GOT3 (cell line): ENCODE results near the gene TCP1.
"Not testable (repeated sequence)": the region's sequence is repeated elsewhere in the genome, so short reads cannot be mapped to it uniquely, and the experiment has no call there.

ENCODE experiments used
- DNase-seq: peaks from one replicate; lab custom pipeline; 2025; ENCODE audit warnings: mixed read lengths; lab: John Stamatoyannopoulos, UW

Gene TCP1

GRCh38 chr6:159789377-159790148, at the start of gene TCP1:
TCP1 (minus strand) TSS chr6:159789602; CDS start chr6:159789468, 134 bp downstream.
- peak; percentile 93 for DNase-seq

DNA sequence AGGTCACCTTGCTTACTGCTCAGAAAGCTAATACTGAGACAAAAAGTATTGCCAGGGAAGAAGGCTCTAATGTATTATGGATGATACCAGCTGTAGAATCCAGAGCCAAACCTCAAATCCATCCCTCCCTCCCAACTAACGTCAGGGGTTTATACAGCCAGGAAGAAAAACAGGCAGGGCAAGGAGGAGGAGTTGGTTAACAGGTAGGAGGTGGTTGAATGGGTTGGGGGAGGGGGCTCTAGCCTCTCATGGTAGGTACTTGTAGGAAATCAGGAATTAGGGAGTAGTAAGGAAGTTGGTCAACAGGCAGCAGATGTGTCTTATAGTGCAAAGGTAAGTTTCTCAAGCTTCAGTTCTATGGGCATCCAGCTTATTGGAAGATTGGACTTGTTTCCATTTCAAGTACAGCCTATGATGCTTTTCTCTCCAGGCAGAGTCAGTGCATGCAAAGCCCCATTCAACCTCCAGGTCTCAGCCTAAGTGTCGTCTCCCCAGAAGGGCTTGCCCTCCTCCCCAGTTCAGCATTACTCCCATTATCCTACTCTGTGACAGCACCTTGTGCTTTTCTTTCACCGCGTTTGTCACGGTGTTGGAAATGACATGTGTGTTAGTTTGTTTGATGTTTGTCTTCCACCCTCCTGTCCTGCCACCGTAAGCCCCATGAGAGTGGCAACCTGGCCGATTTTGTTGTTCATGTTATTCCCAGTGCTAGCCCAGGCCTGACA, 48.8 kb upstream of the TCP1 start:
- DNase-seq: no peak

DNA sequence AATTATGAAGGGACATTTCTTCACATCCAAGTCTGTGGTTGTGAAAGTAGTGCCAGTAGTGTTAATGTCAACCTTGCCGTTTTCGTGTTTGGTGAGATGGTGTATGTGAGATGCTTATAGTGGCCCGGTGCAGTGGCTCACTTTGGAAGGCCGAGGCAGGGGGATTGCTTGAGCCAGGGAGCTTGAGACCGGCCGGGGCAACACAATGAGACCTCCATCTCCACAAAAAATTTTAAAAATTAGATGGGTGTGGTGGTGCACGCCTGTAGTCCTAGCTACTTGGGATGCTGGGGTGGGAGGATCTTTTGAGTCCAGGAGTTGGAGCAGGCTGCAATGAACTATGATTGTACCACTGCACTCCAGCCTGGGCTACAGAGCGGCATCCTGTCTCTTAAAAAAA, 48.1 kb upstream of the TCP1 start:
- no peak for DNase-seq

DNA sequence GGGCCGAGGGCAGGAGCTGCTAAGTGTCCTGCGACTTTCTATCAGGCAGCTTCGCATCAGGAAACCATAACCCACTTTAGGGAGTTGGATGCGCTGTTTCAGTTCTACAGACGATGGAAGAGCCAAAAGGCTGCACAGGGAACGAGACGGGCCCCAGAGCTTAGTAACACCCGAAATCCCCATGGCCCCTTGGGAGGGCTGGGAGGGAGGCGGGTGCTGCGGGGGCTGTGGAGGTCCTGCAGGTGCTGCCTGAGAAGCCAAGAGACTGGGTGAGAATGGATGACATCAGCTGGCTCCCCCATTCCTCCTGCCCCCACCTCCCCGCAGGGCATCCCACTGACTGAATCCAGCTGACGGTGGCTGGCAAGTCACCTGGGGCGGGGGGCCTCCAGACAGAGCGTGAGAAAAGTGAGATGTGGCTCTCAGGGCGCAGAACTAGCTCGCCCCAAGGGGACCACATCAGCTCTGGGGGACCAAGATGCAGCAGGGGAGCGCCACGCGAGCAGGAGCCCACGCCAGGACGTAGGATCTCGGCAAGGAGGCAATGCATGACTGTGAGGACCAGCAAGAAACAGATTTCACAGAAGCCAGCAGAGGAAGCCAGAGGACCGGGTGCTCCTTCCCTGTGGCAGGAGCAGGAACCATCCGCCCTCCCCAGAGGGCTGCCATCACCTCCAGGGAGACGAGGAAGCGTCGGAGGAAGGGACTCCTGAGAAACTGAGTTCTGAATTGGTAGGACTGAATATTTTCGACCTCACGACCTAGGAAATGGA, 47.5 kb upstream of the TCP1 start:
- DNase-seq: no peak

GRCh38 chr6:159833997-159834603, 44.7 kb upstream of the TCP1 start:
- DNase-seq: no peak

- no peak for DNase-seq
Observed at GRCh38 chr6:159833556-159833955, 44.2 kb upstream of the TCP1 start.

DNA sequence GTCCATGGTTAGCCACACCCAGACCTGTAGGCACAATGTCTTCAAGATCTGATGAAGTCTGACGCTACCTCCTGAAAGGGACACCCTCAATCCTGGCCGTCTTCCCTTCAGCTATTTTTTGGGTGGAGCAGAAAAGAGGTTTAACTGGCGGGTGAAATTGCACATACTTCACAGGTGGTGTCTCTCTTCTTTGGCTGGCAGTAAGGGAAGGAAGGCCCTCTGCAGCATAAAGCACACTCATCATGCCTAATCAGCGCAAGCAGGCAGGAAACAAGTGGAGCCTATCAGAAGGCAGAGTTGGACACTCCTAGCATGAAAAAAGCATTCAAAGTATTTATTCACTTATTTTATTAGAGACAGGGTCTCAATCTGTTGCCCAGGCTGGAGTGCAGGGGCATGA, 43.5 kb upstream of the TCP1 start:
- no peak for DNase-seq

GRCh38 chr6:159831373-159831679, 41.9 kb upstream of the TCP1 start:
- no peak for DNase-seq

DNA sequence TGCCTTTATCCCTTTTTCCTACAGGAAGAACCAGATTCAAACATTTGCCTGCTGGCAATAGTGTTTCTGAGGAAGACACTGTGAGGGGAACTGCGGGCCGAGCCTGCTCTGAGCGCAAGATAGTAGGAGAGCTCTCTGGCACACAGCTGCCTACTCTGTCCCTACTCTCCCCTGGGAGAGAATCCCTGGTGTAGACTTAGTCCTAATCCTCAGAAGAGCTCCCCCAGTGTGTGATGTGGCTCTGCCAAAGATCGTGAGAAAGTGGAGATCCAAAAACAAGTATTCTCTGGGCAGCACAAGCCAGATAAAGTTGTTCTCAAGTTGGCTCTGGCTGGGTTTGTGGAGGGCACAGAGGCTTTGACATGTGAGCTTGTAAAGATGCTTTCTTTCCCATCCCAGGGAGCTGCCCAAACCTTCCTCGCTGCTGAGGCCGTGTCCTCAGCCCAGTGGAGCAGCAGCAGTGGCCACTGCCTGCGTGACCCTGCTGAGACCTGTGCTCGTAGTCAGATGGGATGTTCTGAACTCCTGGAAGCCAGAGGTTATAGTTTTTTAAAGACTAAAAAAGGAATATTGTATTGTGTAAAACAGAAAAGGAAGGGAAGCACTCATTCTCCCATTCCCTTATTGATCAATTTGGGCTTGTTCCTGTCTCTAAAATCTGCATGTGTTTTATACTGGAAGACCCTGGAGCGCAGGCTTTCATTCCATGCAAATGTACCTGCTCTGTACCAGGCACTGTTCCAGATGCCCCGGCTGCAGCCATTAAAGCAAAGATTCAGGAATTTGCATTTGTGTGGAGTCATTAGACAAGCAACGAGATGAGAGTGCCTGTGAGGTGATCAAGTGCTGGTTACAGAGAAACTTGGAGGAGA, 41.3 kb upstream of the TCP1 start:
- no peak for DNase-seq

DNA sequence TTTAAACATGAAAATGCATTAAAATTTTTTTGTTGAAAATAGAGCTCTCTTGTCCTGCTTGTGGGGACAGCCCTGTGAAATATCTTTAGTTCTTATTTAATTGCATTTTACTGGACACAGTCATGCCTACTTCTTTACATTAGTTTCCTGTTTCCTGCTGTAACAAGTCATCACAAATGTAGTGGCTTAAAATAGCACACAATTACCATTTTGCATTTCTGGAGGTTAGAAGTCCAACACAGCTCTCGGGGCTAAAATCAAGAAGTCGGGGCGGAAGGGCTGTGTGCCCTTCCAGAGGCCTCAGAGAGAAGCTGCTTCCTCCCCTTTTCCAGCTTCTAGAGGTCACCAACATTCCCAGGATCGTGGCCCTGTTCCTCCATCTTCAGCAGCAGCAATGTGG, 40.1 kb upstream of the TCP1 start:
- DNase-seq: no peak

DNA sequence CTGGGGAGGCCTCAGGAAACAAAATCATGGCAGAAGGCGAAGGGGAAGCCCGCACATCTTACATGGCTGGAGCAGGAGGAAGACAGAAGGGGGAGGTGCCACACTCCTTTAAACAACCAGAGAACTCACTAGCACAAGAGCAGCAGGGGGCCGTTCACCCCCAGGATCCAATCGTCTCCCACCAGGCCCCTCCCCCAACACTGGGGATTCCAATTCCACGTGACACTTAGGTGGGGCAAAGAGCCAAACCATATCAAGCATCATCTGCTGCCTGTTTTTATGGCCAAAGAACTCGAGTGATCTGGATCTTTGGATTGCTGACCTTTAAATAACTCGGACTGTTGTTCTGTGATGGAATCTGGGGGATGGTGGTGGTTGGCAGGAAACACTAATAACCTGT, 38.7 kb upstream of the TCP1 start:
- DNase-seq: no peak

DNA sequence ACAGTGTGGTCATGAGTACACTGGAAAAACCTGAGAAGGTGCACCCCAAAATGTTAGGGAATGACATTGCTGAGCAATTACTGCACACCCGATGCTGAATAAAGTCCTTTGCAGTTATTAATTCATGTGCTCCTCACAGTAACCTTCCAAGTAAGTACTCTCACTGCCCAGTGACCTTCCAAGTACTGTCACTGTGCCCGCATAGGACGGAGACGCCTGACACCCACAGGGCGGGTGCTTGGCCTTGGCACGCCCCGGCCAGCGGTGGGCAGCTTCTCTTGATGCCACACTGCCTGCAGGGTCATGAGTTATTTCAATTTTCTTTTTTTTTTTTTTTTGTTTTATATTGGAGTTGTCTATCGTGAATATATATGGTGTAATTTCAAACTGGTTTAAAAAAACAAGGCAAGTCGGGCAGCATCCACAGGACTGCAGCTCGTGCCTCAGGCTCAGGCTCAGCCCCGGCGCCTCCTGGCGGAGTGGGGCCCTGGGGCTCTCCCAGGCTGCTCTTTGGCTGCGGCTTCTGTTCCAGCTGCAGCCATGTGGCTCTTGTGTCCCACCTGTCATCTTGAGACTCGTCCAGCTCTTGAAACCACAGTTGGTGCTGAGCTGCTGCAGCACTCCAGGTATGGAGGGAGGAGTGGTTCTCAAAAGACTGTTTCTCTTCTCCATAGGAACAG, 37.7 kb upstream of the TCP1 start:
- no peak for DNase-seq

GRCh38 chr6:159826004-159826403, 36.6 kb upstream of the TCP1 start:
- no peak for DNase-seq

- not testable (repeated sequence) for DNase-seq
Observed at GRCh38 chr6:159824690-159825089, 35.3 kb upstream of the TCP1 start.

DNA sequence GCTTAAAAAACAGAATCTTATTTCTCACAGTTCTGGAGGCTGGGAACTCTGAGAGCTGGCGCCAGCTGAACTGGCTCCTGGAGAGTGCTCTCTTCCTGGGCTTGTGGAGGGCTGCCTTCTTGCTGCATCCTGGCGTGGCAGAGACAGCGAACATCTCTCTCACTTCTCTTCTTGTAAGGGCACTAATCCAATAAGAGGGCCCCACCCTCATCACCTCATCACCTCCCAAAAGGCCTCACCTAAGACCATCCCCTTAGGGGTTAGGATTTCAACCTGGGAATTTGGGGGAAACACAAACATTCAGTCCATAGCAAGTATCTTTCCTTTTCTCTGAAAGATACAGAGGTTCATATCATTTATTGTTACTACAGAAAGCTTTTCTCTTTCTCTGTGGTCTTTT, 34.6 kb upstream of the TCP1 start:
- no peak for DNase-seq

DNA sequence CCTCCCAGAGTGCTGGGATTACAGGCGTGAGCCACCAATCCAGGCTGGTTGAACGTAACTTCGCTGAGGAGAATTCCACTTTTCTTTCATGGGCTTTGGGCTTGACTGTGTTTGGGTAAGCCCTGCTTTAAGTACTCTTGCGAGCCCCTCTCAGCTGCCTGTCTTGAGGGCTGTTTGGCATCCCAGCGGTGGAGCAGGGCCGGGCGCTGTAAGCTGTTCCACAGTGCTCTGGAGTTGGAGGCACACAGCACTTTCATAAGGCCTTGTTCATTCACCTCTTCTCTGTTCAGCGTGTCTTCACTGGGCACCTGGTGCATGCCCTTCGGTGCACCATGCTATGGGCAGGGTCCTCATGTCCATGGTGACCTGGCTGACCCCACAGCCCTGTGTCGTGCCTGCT, 32.3 kb upstream of the TCP1 start:
- DNase-seq: no peak

DNA sequence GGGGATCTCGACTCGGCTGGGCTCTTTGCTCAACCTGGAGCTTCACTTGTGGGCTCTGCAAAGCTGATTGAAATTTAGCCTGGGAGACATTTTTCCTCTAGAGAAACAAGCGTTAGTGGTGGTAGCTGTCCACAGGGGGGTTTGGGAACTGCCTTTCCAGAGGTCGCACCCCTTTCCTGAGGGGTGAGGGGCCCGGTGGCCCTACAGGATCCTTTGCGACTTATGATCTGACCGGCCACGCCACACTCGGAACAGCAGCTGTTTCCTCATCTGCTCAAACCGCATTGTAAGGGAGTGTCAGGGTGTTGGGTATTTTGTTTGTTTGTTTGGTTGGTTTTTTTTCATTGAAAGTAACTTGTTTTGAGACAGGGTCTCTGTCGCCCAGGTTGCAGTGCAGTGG, 31.7 kb upstream of the TCP1 start:
- DNase-seq: no peak

- no peak for DNase-seq
Observed at GRCh38 chr6:159819932-159820640, 30.7 kb upstream of the TCP1 start.

DNA sequence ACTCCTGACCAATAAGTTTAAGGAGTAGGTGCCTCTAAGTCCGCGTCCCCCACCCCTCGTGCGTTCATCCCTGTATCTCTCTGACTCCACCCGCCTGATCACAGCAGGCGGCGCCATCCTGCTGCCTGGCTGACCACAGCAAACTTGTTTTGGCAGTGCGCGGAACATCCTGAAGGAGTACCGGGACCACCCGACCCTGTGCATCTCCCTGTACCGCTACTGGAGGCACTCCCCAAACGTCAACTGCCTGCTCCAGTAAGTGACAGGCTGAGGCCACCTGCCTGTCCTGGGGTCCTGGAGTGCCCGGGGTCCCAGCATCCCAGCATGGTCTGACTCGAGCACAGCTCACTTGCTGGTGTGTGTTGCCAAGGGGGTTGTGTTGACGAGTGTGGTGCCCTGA, 29.7 kb upstream of the TCP1 start:
- no peak for DNase-seq
